Sigmoid colon (tissue), 7 donors: ENCODE measurements around the gene PLCB1. TPM values are rescaled to one million over a fixed set of nuclear protein-coding genes. Genes with fewer than 3 reads are reported as not detected.

ENCODE experiments used
- DNase-seq: peaks from one replicate; pipeline ENCODE4 v3.0.0-alpha.2; 2019
- H3K27ac ChIP-seq, 4 donors: fragments of 200-600 bp; sonication (generic); one replicate each; pipeline ENCODE4 v1.5.1; 2016 to 2019; ENCODE audit warnings: mild to moderate bottlenecking in 1 of 4
- H3K27me3 ChIP-seq, 3 donors: fragments of 200-600 bp; sonication (generic); one replicate each; pipeline ENCODE4 v1.5.1; 2019; ENCODE audit warnings: mild to moderate bottlenecking in 1 of 3
- H3K36me3 ChIP-seq, 4 donors: fragments of 200-600 bp; sonication (generic); one replicate each; pipeline ENCODE4 v1.5.1; 2016 to 2019
- H3K4me1 ChIP-seq, 4 donors: fragments of 200-600 bp; sonication (generic); one replicate each; pipeline ENCODE4 v1.5.1; 2017 to 2019
- H3K4me3 ChIP-seq, 4 donors: fragments of 200-600 bp; sonication (generic); one replicate each; pipeline ENCODE4 v1.5.1; 2017 to 2019; ENCODE audit warnings: mild to moderate bottlenecking in 2 of 4, moderate library complexity in 1 of 4
- H3K9me3 ChIP-seq, 4 donors: fragments of 200-600 bp in 3 of 4; sonication (generic) in 3 of 4; one replicate each; pipeline versions ENCODE4 v1.5.1 to v1.6.1; 2013 to 2019
- EP300 ChIP-seq, 4 donors: sonication (generic); formaldehyde crosslinking; IDR thresholded peaks; one replicate each; pipeline ENCODE4 v1.6.1; 2017; ENCODE audit warnings: antibody characterized with exemption in 4 of 4
- POLR2A ChIP-seq, 2 donors: fragments of 450-650 bp; IDR thresholded peaks; one replicate each; pipeline ENCODE4 v1.6.1; 2016; ENCODE audit warnings: antibody characterized with exemption in 2 of 2, mild to moderate bottlenecking in 2 of 2, moderate library complexity in 2 of 2
- POLR2AphosphoS5 ChIP-seq, 4 donors: sonication (generic); formaldehyde crosslinking; IDR thresholded peaks; one replicate each; pipeline ENCODE4 v1.6.1; 2017; ENCODE audit warnings: antibody characterized with exemption in 4 of 4
- WGBS, 2 donors: extraction: QIAGEN DNeasy Blood & Tissue Kit; methylation state at CpG; one replicate each; pipeline ENCODE4 v1.1.7; 2013; 5-methylcytosine and 5-hydroxymethylcytosine counted together
- intact Hi-C: fragments of 100-400 bp; cut with DNase I; formaldehyde crosslinking; loops from one replicate; pipeline ENCODE4 v1.15.1; 2023
- polyA plus RNA-seq, 3 donors: library from polyadenylated mRNA; stranded (reverse); fragments of 200-250 nt; gene quantifications; one replicate each; pipeline ENCODE4 v1.2.3, GENCODE V29; 2013
- total RNA-seq, 4 donors: library from RNA; depleted of rRNA; stranded (reverse); fragments of >200 nt; gene quantifications; one replicate each; pipeline ENCODE4 v1.1.0, GENCODE V29; 2016
- TF ChIP-seq, protein P1 (sequence below), 4 experiments: fragments of 450-650 bp in 3 of 4; fragments of 200-600 bp in 1 of 4; IDR thresholded peaks; one replicate each; pipeline ENCODE4 v1.5.1; 2016 to 2019; ENCODE audit warnings: antibody characterized with exemption in 4 of 4, mild to moderate bottlenecking in 3 of 4, moderate library complexity in 2 of 4
- donor health status: healthy with polysubstance abuse.
- donor health status: Bipolar disorder and iron deficiency.
- donor health status: healthy.

Gene PLCB1
- total and polyA plus RNA-seq, 7 donors: 0.92 to 117 (median 86.7) TPM

DNA sequence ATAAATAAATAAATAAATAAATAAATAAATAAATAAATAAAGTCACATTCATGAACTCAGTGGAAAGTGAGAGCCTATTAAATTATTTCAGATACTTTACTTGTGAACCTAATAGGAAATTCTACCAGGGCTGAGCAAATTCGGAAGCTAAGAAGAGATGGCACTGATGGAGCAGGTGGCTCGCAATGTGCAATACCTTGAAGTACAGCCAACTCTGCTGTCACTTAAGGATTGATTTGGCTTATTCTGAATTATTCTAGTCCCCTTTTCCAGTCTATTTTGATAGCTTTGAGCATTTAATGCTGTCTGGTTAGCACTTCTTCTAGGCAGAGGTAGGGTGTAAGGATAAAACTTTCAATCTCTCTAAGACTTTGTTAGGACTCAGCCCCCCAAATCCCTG lies 541.0 kb downstream of the PLCB1 start:
- WGBS, 2 donors: 97% methylated on average over 2 of the region's 2 CpGs
- Histone ChIP-seq H3K9me3 (no peaks in the 10 kb centered on the region), H3K4me3 (no peak overlapping the region), H3K4me1 (peaks cover 0 to 7% (median 3%) of the 10 kb centered on the region in 4 donors), H3K27ac (no peak overlapping the region), H3K36me3 (peaks cover 0 to 8% (median 0%) of the 10 kb centered on the region in 4 donors), H3K27me3 (no peaks in the 10 kb centered on the region)
- DNase-seq: no peak
- intact Hi-C loops: no loop called here
- TF ChIP-seq EP300 (IDR thresholded peaks at IDR 0.05): no peak

DNA sequence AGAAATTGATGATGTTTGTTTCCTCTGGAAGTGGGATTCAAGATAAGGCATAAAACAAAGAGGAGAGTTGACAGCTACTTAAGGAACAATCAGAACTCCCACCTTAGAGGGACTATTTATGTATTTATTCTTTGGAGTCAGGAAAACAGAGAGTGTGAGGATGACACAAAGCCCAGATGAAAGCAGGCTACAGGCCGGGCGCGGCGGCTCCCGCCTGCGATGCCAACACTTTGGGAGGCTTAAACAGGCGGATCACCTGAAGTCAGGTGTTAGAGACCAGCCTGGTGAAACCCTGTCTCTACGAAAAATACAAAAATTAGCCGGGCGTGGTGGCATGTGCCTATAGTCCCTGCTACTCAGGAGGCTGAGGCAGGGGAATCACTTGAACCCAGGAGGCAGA lies 543.8 kb downstream of the PLCB1 start:
- WGBS, 2 donors: 94 to 96% methylated on average over 10 of the region's 10 CpGs

DNA sequence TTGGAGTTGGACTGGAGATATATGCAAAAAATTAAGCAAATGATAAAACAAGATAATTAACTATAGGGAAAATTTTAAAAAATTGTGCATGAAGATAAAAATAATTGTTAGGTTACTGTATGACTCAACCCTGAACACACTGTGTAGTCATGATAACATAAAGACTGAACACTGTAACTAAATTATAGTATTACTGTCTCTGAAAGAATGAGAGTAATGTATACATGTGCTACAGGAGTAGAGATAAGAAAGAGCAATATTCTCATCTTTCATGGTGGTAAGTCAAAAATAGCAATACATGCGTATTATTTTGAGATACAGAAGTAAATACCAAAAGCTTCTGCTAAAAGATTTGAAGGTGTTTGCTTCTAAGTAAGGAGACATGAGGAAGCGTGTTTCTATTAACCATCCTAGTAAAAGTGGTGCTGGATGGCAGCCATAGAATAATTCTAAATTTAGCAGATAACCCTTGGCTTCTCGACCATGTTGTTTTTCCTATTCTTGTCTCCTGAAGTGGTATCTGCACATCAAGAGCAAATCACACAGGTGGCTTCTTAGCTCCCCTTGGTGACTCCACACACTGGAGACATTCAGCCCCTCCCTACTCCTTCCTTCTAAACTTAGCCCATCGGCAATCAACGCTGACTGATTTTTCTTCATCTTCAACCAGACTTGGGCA lies 546.2 kb downstream of the PLCB1 start:
- no peak for DNase-seq
- H3K27ac ChIP-seq: no peak overlapping the region
- H3K4me3 ChIP-seq: no peak overlapping the region
- H3K9me3 ChIP-seq: no peaks in the 10 kb centered on the region
- intact Hi-C loops: no loop called here
- H3K36me3 ChIP-seq: no peaks in the 10 kb centered on the region
- H3K27me3 ChIP-seq: no peaks in the 10 kb centered on the region
- WGBS, 2 donors: 65% methylated on average over 5 of the region's 5 CpGs
- TF ChIP-seq POLR2AphosphoS5 (IDR thresholded peaks at IDR 0.05) (no peak), POLR2A (IDR thresholded peaks at IDR 0.05) (no peak), EP300 (IDR thresholded peaks at IDR 0.05) (no peak)
- TF ChIP-seq, protein P1, sequence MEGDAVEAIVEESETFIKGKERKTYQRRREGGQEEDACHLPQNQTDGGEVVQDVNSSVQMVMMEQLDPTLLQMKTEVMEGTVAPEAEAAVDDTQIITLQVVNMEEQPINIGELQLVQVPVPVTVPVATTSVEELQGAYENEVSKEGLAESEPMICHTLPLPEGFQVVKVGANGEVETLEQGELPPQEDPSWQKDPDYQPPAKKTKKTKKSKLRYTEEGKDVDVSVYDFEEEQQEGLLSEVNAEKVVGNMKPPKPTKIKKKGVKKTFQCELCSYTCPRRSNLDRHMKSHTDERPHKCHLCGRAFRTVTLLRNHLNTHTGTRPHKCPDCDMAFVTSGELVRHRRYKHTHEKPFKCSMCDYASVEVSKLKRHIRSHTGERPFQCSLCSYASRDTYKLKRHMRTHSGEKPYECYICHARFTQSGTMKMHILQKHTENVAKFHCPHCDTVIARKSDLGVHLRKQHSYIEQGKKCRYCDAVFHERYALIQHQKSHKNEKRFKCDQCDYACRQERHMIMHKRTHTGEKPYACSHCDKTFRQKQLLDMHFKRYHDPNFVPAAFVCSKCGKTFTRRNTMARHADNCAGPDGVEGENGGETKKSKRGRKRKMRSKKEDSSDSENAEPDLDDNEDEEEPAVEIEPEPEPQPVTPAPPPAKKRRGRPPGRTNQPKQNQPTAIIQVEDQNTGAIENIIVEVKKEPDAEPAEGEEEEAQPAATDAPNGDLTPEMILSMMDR (IDR thresholded peaks at IDR 0.05): no peak
- peaks cover 0 to 11% (median 4%) of the 10 kb centered on the region in 4 donors for H3K4me1 ChIP-seq

More for the DNA sequence above, 543.8 kb downstream of the PLCB1 start:
- H3K27me3 ChIP-seq: no peaks in the 10 kb centered on the region
- no peaks in the 10 kb centered on the region for H3K9me3 ChIP-seq
- H3K4me3 ChIP-seq: no peak overlapping the region
- H3K4me1 ChIP-seq: peaks cover 0 to 11% (median 4%) of the 10 kb centered on the region in 4 donors
- DNase-seq: no peak
- no peaks in the 10 kb centered on the region for H3K36me3 ChIP-seq
- TF ChIP-seq POLR2A (IDR thresholded peaks at IDR 0.05) (no peak), EP300 (IDR thresholded peaks at IDR 0.05) (no peak)
- intact Hi-C loops: no loop called here
- no peak overlapping the region for H3K27ac ChIP-seq

DNA sequence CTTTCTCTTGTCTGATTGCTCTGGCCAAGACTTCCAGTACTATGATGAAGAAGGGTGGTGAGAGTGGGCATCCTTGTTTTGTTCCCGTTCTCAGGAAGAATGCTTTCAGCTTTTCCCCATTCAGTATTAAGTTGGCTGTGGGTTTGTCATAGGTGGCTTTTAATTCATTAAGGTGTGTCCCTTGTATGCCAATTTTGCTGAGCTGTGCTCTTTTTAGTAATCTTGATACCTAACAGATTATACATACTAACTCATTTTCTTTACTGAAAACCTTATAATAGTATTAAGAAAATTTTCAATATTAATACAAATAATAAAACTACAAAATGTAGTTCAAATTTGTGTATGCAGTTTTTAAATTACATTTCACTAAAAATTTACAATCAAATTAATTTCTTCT lies 557.3 kb downstream of the PLCB1 start:
- intact Hi-C loops: no loop called here
- TF ChIP-seq, protein P1 (IDR thresholded peaks at IDR 0.05): no peak
- TF ChIP-seq POLR2A (IDR thresholded peaks at IDR 0.05) (no peak), EP300 (IDR thresholded peaks at IDR 0.05) (no peak), POLR2AphosphoS5 (IDR thresholded peaks at IDR 0.05) (no peak)
- peaks cover 0 to 4% (median 2%) of the 10 kb centered on the region in 4 donors for H3K36me3 ChIP-seq
- H3K27me3 ChIP-seq: no peaks in the 10 kb centered on the region
- no peak overlapping the region for H3K4me3 ChIP-seq
- H3K4me1 ChIP-seq: peaks cover 0 to 9% (median 0%) of the 10 kb centered on the region in 4 donors
- no peak for DNase-seq
- H3K27ac ChIP-seq: no peak overlapping the region
- peaks cover 0 to 5% (median 1%) of the 10 kb centered on the region in 4 donors for H3K9me3 ChIP-seq
- WGBS, 2 donors: 95 to 96% methylated on average over 1 of the region's 1 CpG

DNA sequence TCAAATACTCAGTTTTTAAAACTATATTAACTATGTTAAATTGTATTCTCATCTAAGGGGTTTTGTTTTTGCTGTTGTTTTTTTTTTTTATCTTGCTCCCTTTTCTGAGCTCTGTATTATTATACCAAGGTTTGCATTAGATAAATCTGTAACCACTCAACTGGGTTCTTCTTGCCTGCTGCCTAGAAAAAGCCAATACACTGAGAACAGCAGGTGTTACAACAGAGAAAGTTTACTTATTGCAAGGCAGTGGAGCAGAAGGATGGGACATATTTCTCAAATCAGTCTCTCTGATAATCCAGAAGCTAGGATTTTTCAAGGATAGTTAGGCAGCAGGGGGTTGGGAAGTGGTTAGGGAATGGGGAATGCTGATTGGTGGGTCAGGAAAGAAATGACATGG lies 558.0 kb downstream of the PLCB1 start:
- Histone ChIP-seq H3K9me3 (peaks cover 0 to 5% (median 1%) of the 10 kb centered on the region in 4 donors), H3K4me1 (peaks cover 0 to 9% (median 0%) of the 10 kb centered on the region in 4 donors), H3K36me3 (peaks cover 0 to 2% (median under 1%) of the 10 kb centered on the region in 4 donors), H3K27ac (no peak overlapping the region), H3K4me3 (no peak overlapping the region), H3K27me3 (no peaks in the 10 kb centered on the region)
- TF ChIP-seq EP300 (IDR thresholded peaks at IDR 0.05) (no peak), POLR2A (IDR thresholded peaks at IDR 0.05) (no peak), POLR2AphosphoS5 (IDR thresholded peaks at IDR 0.05) (no peak)
- TF ChIP-seq, protein P1 (IDR thresholded peaks at IDR 0.05): no peak
- intact Hi-C loops: no loop called here
- DNase-seq: no peak
